ENCODE measurements around the gene SNTA1.
"Not testable (repeated sequence)": the region's sequence is repeated elsewhere in the genome, so short reads cannot be mapped to it uniquely, and the experiment has no call there.

SNTA1 gene

GRCh38 chr20:33393609-33394008 lies 50.0 kb downstream of the SNTA1 start:
- DNase-seq = no peak
- Histone ChIP-seq H3K4me1 (ENCODE audit: control insufficient read depth, insufficient read depth, low read length, poor library complexity, severe bottlenecking) (peaks cover 7% of the 10 kb centered on the region), H3K9me3 (ENCODE audit: control insufficient read depth, low read length) (no peaks in the 10 kb centered on the region), H3K27me3 (replicated peaks; ENCODE audit: control insufficient read depth, insufficient read depth, low read length, poor library complexity, severe bottlenecking) (no peaks in the 10 kb centered on the region), H3K4me3 (ENCODE audit: insufficient read depth, low read depth, low read length, poor library complexity, severe bottlenecking) (no peak overlapping the region), H3K36me3 (ENCODE audit: control insufficient read depth, insufficient read depth, low read length) (peaks cover 39% of the 10 kb centered on the region), H3K27ac (ENCODE audit: insufficient read depth, low read length, poor library complexity, severe bottlenecking) (no peak overlapping the region)

GRCh38 chr20:33391722-33392415 lies 51.7 kb downstream of the SNTA1 start:
- H3K9me3 ChIP-seq (ENCODE audit: control insufficient read depth, low read length) = no peaks in the 10 kb centered on the region
- peaks cover 49% of the 10 kb centered on the region for H3K36me3 ChIP-seq (ENCODE audit: control insufficient read depth, insufficient read depth, low read length)
- no peak overlapping the region for H3K4me3 ChIP-seq (ENCODE audit: insufficient read depth, low read depth, low read length, poor library complexity, severe bottlenecking)
- H3K4me1 ChIP-seq (ENCODE audit: control insufficient read depth, insufficient read depth, low read length, poor library complexity, severe bottlenecking) = no peaks in the 10 kb centered on the region
- H3K27ac ChIP-seq (ENCODE audit: insufficient read depth, low read length, poor library complexity, severe bottlenecking) = no peak overlapping the region
- DNase-seq = no peak
- H3K27me3 ChIP-seq (replicated peaks; ENCODE audit: control insufficient read depth, insufficient read depth, low read length, poor library complexity, severe bottlenecking) = no peaks in the 10 kb centered on the region

GRCh38 chr20:33389326-33389725 lies 54.2 kb downstream of the SNTA1 start:
- H3K27me3 ChIP-seq (replicated peaks; ENCODE audit: control insufficient read depth, insufficient read depth, low read length, poor library complexity, severe bottlenecking); H3K4me3 ChIP-seq (ENCODE audit: insufficient read depth, low read depth, low read length, poor library complexity, severe bottlenecking); DNase-seq; H3K4me1 ChIP-seq (ENCODE audit: control insufficient read depth, insufficient read depth, low read length, poor library complexity, severe bottlenecking); H3K27ac ChIP-seq (ENCODE audit: insufficient read depth, low read length, poor library complexity, severe bottlenecking); H3K9me3 ChIP-seq (ENCODE audit: control insufficient read depth, low read length): not testable (repeated sequence)
- peaks cover 58% of the 10 kb centered on the region for H3K36me3 ChIP-seq (ENCODE audit: control insufficient read depth, insufficient read depth, low read length)

- Histone ChIP-seq H3K36me3 (ENCODE audit: control insufficient read depth, insufficient read depth, low read length) (peaks cover 54% of the 10 kb centered on the region), H3K27me3 (replicated peaks; ENCODE audit: control insufficient read depth, insufficient read depth, low read length, poor library complexity, severe bottlenecking) (no peaks in the 10 kb centered on the region), H3K27ac (ENCODE audit: insufficient read depth, low read length, poor library complexity, severe bottlenecking) (no peak overlapping the region)
These were observed 55.3 kb downstream of the SNTA1 start for GRCh38 chr20:33388268-33388667.

GRCh38 chr20:33387177-33387576 lies 56.4 kb downstream of the SNTA1 start:
- peaks cover 52% of the 10 kb centered on the region for H3K36me3 ChIP-seq (ENCODE audit: control insufficient read depth, insufficient read depth, low read length)
- H3K27ac ChIP-seq (ENCODE audit: insufficient read depth, low read length, poor library complexity, severe bottlenecking) = no peak overlapping the region
- H3K4me3 ChIP-seq (ENCODE audit: insufficient read depth, low read depth, low read length, poor library complexity, severe bottlenecking) = no peak overlapping the region
- no peaks in the 10 kb centered on the region for H3K9me3 ChIP-seq (ENCODE audit: control insufficient read depth, low read length)
- H3K27me3 ChIP-seq (replicated peaks; ENCODE audit: control insufficient read depth, insufficient read depth, low read length, poor library complexity, severe bottlenecking) = no peaks in the 10 kb centered on the region
- H3K4me1 ChIP-seq (ENCODE audit: control insufficient read depth, insufficient read depth, low read length, poor library complexity, severe bottlenecking) = no peaks in the 10 kb centered on the region
- DNase-seq = no peak

More at GRCh38 chr20:33388268-33388667, 55.3 kb downstream of the SNTA1 start:
- Histone ChIP-seq H3K4me3 (ENCODE audit: insufficient read depth, low read depth, low read length, poor library complexity, severe bottlenecking) (no peak overlapping the region), H3K4me1 (ENCODE audit: control insufficient read depth, insufficient read depth, low read length, poor library complexity, severe bottlenecking) (no peaks in the 10 kb centered on the region), H3K9me3 (ENCODE audit: control insufficient read depth, low read length) (no peaks in the 10 kb centered on the region)
- DNase-seq = no peak

GRCh38 chr20:33386673-33387072 lies 56.9 kb downstream of the SNTA1 start:
- H3K4me3 ChIP-seq (ENCODE audit: insufficient read depth, low read depth, low read length, poor library complexity, severe bottlenecking) = no peak overlapping the region
- H3K9me3 ChIP-seq (ENCODE audit: control insufficient read depth, low read length) = no peaks in the 10 kb centered on the region
- H3K27ac ChIP-seq (ENCODE audit: insufficient read depth, low read length, poor library complexity, severe bottlenecking) = no peak overlapping the region
- H3K36me3 ChIP-seq (ENCODE audit: control insufficient read depth, insufficient read depth, low read length) = peaks cover 57% of the 10 kb centered on the region
- no peak for DNase-seq
- H3K4me1 ChIP-seq (ENCODE audit: control insufficient read depth, insufficient read depth, low read length, poor library complexity, severe bottlenecking) = no peaks in the 10 kb centered on the region
- H3K27me3 ChIP-seq (replicated peaks; ENCODE audit: control insufficient read depth, insufficient read depth, low read length, poor library complexity, severe bottlenecking) = no peaks in the 10 kb centered on the region

- Histone ChIP-seq H3K36me3 (ENCODE audit: control insufficient read depth, insufficient read depth, low read length) (peaks cover 45% of the 10 kb centered on the region), H3K4me3 (ENCODE audit: insufficient read depth, low read depth, low read length, poor library complexity, severe bottlenecking) (no peak overlapping the region), H3K9me3 (ENCODE audit: control insufficient read depth, low read length) (no peaks in the 10 kb centered on the region), H3K4me1 (ENCODE audit: control insufficient read depth, insufficient read depth, low read length, poor library complexity, severe bottlenecking) (peaks cover 6% of the 10 kb centered on the region), H3K27ac (ENCODE audit: insufficient read depth, low read length, poor library complexity, severe bottlenecking) (no peak overlapping the region), H3K27me3 (replicated peaks; ENCODE audit: control insufficient read depth, insufficient read depth, low read length, poor library complexity, severe bottlenecking) (no peaks in the 10 kb centered on the region)
- DNase-seq = no peak
These were observed 66.2 kb downstream of the SNTA1 start for GRCh38 chr20:33377366-33377765.

- Histone ChIP-seq H3K27ac (ENCODE audit: insufficient read depth, low read length, poor library complexity, severe bottlenecking) (peak overlapping the region; percentile 2), H3K27me3 (replicated peaks; ENCODE audit: control insufficient read depth, insufficient read depth, low read length, poor library complexity, severe bottlenecking) (no peaks in the 10 kb centered on the region), H3K4me3 (ENCODE audit: insufficient read depth, low read depth, low read length, poor library complexity, severe bottlenecking) (no peak overlapping the region), H3K9me3 (ENCODE audit: control insufficient read depth, low read length) (no peaks in the 10 kb centered on the region), H3K4me1 (ENCODE audit: control insufficient read depth, insufficient read depth, low read length, poor library complexity, severe bottlenecking) (peaks cover 17% of the 10 kb centered on the region), H3K36me3 (ENCODE audit: control insufficient read depth, insufficient read depth, low read length) (peaks cover 31% of the 10 kb centered on the region)
- DNase-seq = no peak
These were observed 69.6 kb downstream of the SNTA1 start for GRCh38 chr20:33373735-33374605.

- peak overlapping the region; percentile 2 for H3K27ac ChIP-seq (ENCODE audit: insufficient read depth, low read length, poor library complexity, severe bottlenecking)
- peaks cover 15% of the 10 kb centered on the region for H3K4me1 ChIP-seq (ENCODE audit: control insufficient read depth, insufficient read depth, low read length, poor library complexity, severe bottlenecking)
- H3K36me3 ChIP-seq (ENCODE audit: control insufficient read depth, insufficient read depth, low read length) = peaks cover 21% of the 10 kb centered on the region
- H3K27me3 ChIP-seq (replicated peaks; ENCODE audit: control insufficient read depth, insufficient read depth, low read length, poor library complexity, severe bottlenecking) = no peaks in the 10 kb centered on the region
- no peak for DNase-seq
- no peak overlapping the region for H3K4me3 ChIP-seq (ENCODE audit: insufficient read depth, low read depth, low read length, poor library complexity, severe bottlenecking)
- H3K9me3 ChIP-seq (ENCODE audit: control insufficient read depth, low read length) = no peaks in the 10 kb centered on the region
These were observed 70.5 kb downstream of the SNTA1 start for GRCh38 chr20:33372993-33373441.

- Histone ChIP-seq H3K4me3 (ENCODE audit: insufficient read depth, low read depth, low read length, poor library complexity, severe bottlenecking) (no peak overlapping the region), H3K27me3 (replicated peaks; ENCODE audit: control insufficient read depth, insufficient read depth, low read length, poor library complexity, severe bottlenecking) (no peaks in the 10 kb centered on the region), H3K9me3 (ENCODE audit: control insufficient read depth, low read length) (no peaks in the 10 kb centered on the region), H3K4me1 (ENCODE audit: control insufficient read depth, insufficient read depth, low read length, poor library complexity, severe bottlenecking) (peaks cover 11% of the 10 kb centered on the region), H3K36me3 (ENCODE audit: control insufficient read depth, insufficient read depth, low read length) (peaks cover 42% of the 10 kb centered on the region), H3K27ac (ENCODE audit: insufficient read depth, low read length, poor library complexity, severe bottlenecking) (peak overlapping the region; percentile 85)
- DNase-seq = peak; percentile 79 to 84 (median 84)
These were observed 73.3 kb downstream of the SNTA1 start for GRCh38 chr20:33370291-33370690.

All from effector memory CD4-positive, alpha-beta T cell (primary cell).